GM21717 (cell line): ENCODE measurements around the gene SLC35F5.
"Not testable (repeated sequence)": the region's sequence is repeated elsewhere in the genome, so short reads cannot be mapped to it uniquely, and the experiment has no call there.

Source experiments
- ATAC-seq: cut with Tn5 transposase; IDR thresholded peaks from one replicate; pipeline ENCODE4 v1.9.1; 2021; ENCODE audit warnings: mild to moderate bottlenecking, moderate library complexity; ENCODE audit not compliant: unreplicated experiment

Gene SLC35F5

GRCh38 chr2:113756355-113757137, at the start of gene SLC35F5:
Gene SLC35F5 (minus strand): TSS chr2:113756642. CDS start chr2:113756409, 233 bp downstream.
- peak; percentile 84 for ATAC-seq

- ATAC-seq, result no peak
These were observed 42.9 kb upstream of the SLC35F5 start for GRCh38 chr2:113799375-113799774.

- no peak for ATAC-seq
These were observed 40.8 kb upstream of the SLC35F5 start for GRCh38 chr2:113797237-113797636.

- ATAC-seq, result no peak
These were observed 40.2 kb upstream of the SLC35F5 start for GRCh38 chr2:113796592-113797175.

- no peak for ATAC-seq
These were observed 39.0 kb upstream of the SLC35F5 start for GRCh38 chr2:113795405-113795920.

GRCh38 chr2:113791697-113792590, 35.5 kb upstream of the SLC35F5 start:
- peak; percentile 96 for ATAC-seq

- ATAC-seq, result no peak
These were observed 28.6 kb upstream of the SLC35F5 start for GRCh38 chr2:113784823-113785744.

- no peak for ATAC-seq
These were observed 24.0 kb upstream of the SLC35F5 start for GRCh38 chr2:113780472-113780871.

GRCh38 chr2:113777371-113777770, 20.9 kb upstream of the SLC35F5 start:
- no peak for ATAC-seq

GRCh38 chr2:113776949-113777348, 20.5 kb upstream of the SLC35F5 start:
- ATAC-seq, result no peak

GRCh38 chr2:113774616-113775015, 18.2 kb upstream of the SLC35F5 start:
- ATAC-seq, result not testable (repeated sequence)

- ATAC-seq, result no peak
These were observed 14.5 kb upstream of the SLC35F5 start for GRCh38 chr2:113770929-113771328.

GRCh38 chr2:113769555-113769954, 13.1 kb upstream of the SLC35F5 start:
- no peak for ATAC-seq

GRCh38 chr2:113768770-113769169, 12.3 kb upstream of the SLC35F5 start:
- ATAC-seq, result no peak

GRCh38 chr2:113767811-113768460, 11.5 kb upstream of the SLC35F5 start:
- ATAC-seq, result no peak

- no peak for ATAC-seq
These were observed 8.8 kb upstream of the SLC35F5 start for GRCh38 chr2:113765276-113765675.

- no peak for ATAC-seq
These were observed 6.1 kb upstream of the SLC35F5 start for GRCh38 chr2:113762377-113763118.

- no peak for ATAC-seq
These were observed 4.0 kb upstream of the SLC35F5 start for GRCh38 chr2:113760400-113760799.

- ATAC-seq, result no peak
These were observed 756 bp upstream of the SLC35F5 start for GRCh38 chr2:113757138-113757657.
